Uterus (tissue), 2 donors: ENCODE data around the gene TLR8.

Experiments
- POLR2A ChIP-seq, 2 donors: fragments of 450-650 bp; IDR thresholded peaks; one replicate each; pipeline ENCODE4 v1.6.1; 2016; ENCODE audit warnings: antibody characterized with exemption in 2 of 2, mild to moderate bottlenecking in 1 of 2, moderate library complexity in 1 of 2
- TF ChIP-seq, protein P1 (sequence below), 4 experiments: fragments of 200-600 bp in 2 of 4; fragments of 450-650 bp in 2 of 4; sonication (generic) in 2 of 4; IDR thresholded peaks; one replicate each; pipeline ENCODE4 v1.5.1; 2016 to 2019; ENCODE audit warnings: antibody characterized with exemption in 4 of 4, mild to moderate bottlenecking in 2 of 4, moderate library complexity in 1 of 4

DNA sequence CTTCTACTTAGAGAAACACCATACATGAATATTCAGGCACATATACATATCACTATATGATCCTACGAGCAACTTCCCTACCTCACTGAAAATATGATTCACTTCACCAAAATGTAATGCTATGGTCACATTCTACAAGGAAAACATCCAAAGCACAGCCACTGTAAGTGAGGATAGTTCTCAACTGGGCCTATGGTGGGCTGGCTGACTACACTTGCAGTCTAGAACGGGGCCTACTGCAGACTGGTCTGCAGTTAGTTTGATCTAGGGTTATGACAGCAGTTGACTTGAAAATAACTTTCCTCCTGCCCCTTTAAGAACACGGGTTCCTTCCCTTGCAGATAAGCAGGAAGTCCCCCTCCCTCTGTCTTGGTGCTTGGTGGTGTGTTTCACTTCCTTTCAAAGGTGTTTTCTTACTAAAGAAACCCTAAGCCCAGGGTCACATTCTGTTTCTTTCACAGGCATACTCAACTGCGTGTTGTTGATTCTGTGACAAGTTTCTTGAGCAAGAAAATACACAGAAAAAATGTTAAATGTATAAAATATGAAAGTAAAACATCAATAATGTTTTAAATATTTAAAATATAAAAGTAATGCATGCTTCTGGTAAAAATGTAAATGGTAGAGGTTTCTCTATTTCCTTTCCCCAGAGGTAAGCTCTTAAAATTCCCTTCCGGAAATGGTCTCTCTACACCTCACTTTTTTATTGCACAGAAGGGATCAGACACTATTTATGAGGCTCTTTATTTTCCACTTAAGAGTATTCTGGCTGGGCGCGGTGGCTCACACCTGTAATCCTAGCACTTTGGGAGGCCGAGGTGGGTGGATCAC, 50.5 kb downstream of the TLR8 start:
- TF ChIP-seq POLR2A (IDR thresholded peaks at IDR 0.05): no peak
- TF ChIP-seq, protein P1, sequence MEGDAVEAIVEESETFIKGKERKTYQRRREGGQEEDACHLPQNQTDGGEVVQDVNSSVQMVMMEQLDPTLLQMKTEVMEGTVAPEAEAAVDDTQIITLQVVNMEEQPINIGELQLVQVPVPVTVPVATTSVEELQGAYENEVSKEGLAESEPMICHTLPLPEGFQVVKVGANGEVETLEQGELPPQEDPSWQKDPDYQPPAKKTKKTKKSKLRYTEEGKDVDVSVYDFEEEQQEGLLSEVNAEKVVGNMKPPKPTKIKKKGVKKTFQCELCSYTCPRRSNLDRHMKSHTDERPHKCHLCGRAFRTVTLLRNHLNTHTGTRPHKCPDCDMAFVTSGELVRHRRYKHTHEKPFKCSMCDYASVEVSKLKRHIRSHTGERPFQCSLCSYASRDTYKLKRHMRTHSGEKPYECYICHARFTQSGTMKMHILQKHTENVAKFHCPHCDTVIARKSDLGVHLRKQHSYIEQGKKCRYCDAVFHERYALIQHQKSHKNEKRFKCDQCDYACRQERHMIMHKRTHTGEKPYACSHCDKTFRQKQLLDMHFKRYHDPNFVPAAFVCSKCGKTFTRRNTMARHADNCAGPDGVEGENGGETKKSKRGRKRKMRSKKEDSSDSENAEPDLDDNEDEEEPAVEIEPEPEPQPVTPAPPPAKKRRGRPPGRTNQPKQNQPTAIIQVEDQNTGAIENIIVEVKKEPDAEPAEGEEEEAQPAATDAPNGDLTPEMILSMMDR (IDR thresholded peaks at IDR 0.05): no peak
